ENCODE measurements around the gene OIP5. TPM values are rescaled to one million over a fixed set of nuclear protein-coding genes. Genes with fewer than 3 reads are reported as not detected.
"Not testable (repeated sequence)": the region's sequence is repeated elsewhere in the genome, so short reads cannot be mapped to it uniquely, and the experiment has no call there.

The OIP5 gene
- total RNA-seq, 6 donors from 2014 or later: 0.46 to 1.1 (median 1.1) TPM; not detected in 3

DNA sequence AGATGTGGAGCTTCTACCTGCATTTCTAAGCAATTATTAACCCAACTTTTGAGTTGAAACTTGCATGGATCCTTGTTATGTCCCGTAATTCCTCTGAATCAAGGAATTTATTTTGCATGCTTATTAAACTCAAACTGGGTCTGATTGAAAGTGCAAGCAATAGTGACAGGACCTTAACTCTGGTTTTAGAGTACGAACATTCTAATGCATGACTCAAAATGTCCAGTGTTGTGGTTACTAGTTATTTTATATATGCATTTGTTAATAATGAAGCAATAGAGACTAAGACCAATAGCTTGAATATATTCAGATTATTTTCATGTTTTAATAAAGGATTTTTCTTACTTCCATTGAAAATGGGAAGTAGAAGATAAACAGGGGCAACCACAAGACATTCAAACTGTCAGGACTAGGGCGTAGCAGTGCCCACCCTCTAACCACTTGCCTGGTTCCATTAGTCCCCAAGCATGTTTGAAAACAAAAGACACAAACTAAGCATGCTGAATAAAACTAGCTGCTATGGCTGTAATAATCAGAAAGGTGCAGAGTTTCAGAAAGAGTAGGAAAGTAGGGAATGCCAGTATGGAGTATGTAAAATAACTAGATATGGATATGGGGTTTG, 28.1 kb downstream of the OIP5 start:
- Histone ChIP-seq H3K4me1 (no peaks in the 10 kb centered on the region), H3K27me3 (no peaks in the 10 kb centered on the region), H3K27ac (no peak overlapping the region), H3K4me3 (no peak overlapping the region), H3K36me3 (peaks cover 0 to 11% (median 5%) of the 10 kb centered on the region in 4 donors), H3K9me3 (no peaks in the 10 kb centered on the region)
- no peak for TF ChIP-seq CTCF (IDR thresholded peaks at IDR 0.05)
- TF ChIP-seq EP300 (IDR thresholded peaks at IDR 0.05): no peak
- TF ChIP-seq POLR2A (IDR thresholded peaks at IDR 0.05): no peak
- no peak for TF ChIP-seq POLR2AphosphoS5 (IDR thresholded peaks at IDR 0.05)
- DNase-seq: no peak
- 84 to 89% methylated on average over 3 of the region's 3 CpGs for whole genome bisulfite sequencing, 2 donors
- ATAC-seq (ENCODE audit: low FRiP score in 2 of 2): no peak

GRCh38 chr15:41301587-41301986, 30.8 kb downstream of the OIP5 start:
- ATAC-seq (ENCODE audit: low FRiP score in 2 of 2) (no peak), DNase-seq (no peak)
- Histone ChIP-seq H3K27me3 (no peaks in the 10 kb centered on the region), H3K9me3 (no peaks in the 10 kb centered on the region), H3K4me1 (no peaks in the 10 kb centered on the region), H3K4me3 (no peak overlapping the region), H3K36me3 (peaks cover 14 to 38% (median 24%) of the 10 kb centered on the region in 4 donors), H3K27ac (no peak overlapping the region)
- TF ChIP-seq CTCF (IDR thresholded peaks at IDR 0.05): no peak
- TF ChIP-seq EP300 (IDR thresholded peaks at IDR 0.05): no peak
- TF ChIP-seq POLR2A (IDR thresholded peaks at IDR 0.05): no peak
- TF ChIP-seq POLR2AphosphoS5 (IDR thresholded peaks at IDR 0.05): no peak
- WGBS, 2 donors: 100% methylated on average over 1 of the region's 1 CpG

GRCh38 chr15:41301139-41301538, 31.3 kb downstream of the OIP5 start:
- not testable (repeated sequence) for H3K4me3 ChIP-seq; H3K9me3 ChIP-seq; H3K27ac ChIP-seq; H3K4me1 ChIP-seq; DNase-seq; H3K27me3 ChIP-seq; ATAC-seq (ENCODE audit: low FRiP score in 2 of 2)
- WGBS, 2 donors: 93 to 98% methylated on average over 2 of the region's 2 CpGs
- H3K36me3 ChIP-seq: peaks cover 14 to 42% (median 24%) of the 10 kb centered on the region in 4 donors

DNA sequence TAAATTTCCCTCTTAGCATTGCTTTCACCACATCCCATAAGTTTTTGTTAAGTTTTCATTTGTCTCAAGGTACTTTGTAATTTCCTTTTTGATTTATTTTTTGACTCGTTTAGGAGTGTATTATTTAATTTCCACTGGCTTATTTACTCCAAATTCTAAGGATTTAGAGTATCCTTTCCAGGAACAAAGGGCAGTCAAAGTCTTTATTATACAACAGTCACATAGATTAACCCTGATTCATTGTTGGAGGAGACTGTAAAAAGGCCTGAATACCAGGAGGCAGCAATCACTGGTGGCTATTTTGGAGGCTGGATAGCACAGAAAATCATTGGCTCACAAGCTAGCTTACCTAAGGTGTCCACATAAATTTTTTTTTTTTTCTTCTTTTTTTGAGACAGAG, 39.9 kb downstream of the OIP5 start:
- ATAC-seq (ENCODE audit: low FRiP score in 2 of 2): no peak
- 71 to 76% methylated on average over 1 of the region's 1 CpG for WGBS, 2 donors

GRCh38 chr15:41291065-41291631, 41.2 kb downstream of the OIP5 start:
- 65 to 75% methylated on average over 9 of the region's 9 CpGs for WGBS, 2 donors
- H3K36me3 ChIP-seq: peaks cover 9 to 69% (median 20%) of the 10 kb centered on the region in 4 donors
- no peaks in the 10 kb centered on the region for H3K9me3 ChIP-seq
- no peaks in the 10 kb centered on the region for H3K27me3 ChIP-seq
- TF ChIP-seq POLR2AphosphoS5 (IDR thresholded peaks at IDR 0.05) (no peak), POLR2A (IDR thresholded peaks at IDR 0.05) (no peak), EP300 (IDR thresholded peaks at IDR 0.05) (no peak), CTCF (IDR thresholded peaks at IDR 0.05) (no peak)
- DNase-seq (peak in 1 of 2 donors; percentile 44), ATAC-seq (ENCODE audit: low FRiP score in 2 of 2) (peak; percentile 70 to 74)
- H3K4me1 ChIP-seq: peaks cover 10 to 29% (median 17%) of the 10 kb centered on the region in 4 donors
- peak overlapping the region; percentile 21 to 59 (median 51) for H3K27ac ChIP-seq
- no peak overlapping the region for H3K4me3 ChIP-seq

More for the DNA sequence above, 39.9 kb downstream of the OIP5 start:
- Histone ChIP-seq H3K4me3 (no peak overlapping the region), H3K27ac (no peak overlapping the region), H3K4me1 (peaks cover 0 to 18% (median 11%) of the 10 kb centered on the region in 4 donors), H3K9me3 (no peaks in the 10 kb centered on the region), H3K27me3 (no peaks in the 10 kb centered on the region), H3K36me3 (peaks cover 9 to 69% (median 16%) of the 10 kb centered on the region in 4 donors)
- no peak for DNase-seq
- TF ChIP-seq CTCF (IDR thresholded peaks at IDR 0.05) (no peak), POLR2A (IDR thresholded peaks at IDR 0.05) (no peak), EP300 (IDR thresholded peaks at IDR 0.05) (no peak), POLR2AphosphoS5 (IDR thresholded peaks at IDR 0.05) (no peak)

Measured in upper lobe of left lung (tissue), 6 donors.